NCI-H524 (cell line): Measurements from ENCODE around the gene FYN.

Experiments
- DNase-seq, 2 experiments: peaks; one replicate each; lab custom pipeline; 2025; lab: John Stamatoyannopoulos, UW

FYN gene

DNA sequence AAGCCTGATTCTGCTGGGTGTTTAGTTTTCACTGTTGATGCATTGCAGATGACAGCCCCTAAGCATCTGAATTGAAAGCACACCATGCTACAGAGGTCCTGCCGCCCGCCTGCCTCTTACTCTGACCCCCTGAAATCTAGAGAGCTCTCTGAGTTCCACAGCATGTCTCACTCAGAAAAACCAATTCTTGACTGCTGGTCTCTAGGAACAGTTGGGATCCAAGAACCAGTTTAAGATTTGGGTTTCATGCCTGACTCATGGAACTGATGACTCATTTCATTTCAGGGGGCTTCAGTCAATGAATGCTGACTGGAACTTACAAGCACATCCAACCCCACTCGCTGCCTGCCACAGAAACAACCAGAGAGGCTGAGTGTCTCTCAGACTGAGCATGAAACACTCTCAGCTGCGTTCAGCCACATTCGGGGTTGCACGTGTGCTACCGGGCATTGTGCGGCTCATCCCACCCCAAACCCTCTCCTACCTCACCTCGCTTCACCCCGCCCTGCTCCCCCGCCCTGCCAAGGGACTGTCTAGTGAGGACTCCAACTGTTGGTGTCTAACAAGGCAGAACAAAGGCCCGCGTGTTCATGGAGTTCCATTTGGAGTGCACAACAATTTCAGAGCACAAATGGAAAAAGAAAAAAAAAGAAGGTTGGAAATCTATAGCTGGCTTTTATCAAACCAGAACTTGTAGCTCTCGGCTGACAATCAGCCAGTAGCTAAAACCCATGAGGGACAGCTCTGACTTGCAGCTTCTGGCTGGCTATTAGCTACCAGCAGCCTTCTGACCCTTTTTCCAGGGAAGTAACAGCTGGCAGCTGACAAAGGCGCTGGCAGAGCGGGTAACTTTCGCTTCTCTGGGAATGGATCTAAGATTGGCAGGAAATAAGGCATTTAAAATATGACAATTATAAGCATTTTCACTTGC is 247.5 kb downstream of the FYN start:
- DNase-seq, result peak; percentile 76 to 83

DNA sequence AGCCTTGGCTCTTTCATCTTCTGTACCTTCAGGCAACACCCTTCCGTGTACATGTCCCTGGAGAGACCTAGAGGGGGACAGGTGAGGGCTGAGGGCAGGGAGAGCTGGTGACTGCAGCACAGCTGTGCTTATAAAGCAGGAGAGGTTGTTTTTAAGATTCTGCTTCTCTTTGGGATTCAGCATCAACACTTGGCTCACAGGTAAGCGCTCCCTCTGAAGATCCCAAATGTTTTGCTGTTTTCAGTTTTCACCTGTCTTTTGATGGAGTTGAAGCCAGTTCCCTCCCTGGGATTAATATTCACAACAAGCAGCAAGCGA is 248.2 kb downstream of the FYN start:
- no peak for DNase-seq

DNA sequence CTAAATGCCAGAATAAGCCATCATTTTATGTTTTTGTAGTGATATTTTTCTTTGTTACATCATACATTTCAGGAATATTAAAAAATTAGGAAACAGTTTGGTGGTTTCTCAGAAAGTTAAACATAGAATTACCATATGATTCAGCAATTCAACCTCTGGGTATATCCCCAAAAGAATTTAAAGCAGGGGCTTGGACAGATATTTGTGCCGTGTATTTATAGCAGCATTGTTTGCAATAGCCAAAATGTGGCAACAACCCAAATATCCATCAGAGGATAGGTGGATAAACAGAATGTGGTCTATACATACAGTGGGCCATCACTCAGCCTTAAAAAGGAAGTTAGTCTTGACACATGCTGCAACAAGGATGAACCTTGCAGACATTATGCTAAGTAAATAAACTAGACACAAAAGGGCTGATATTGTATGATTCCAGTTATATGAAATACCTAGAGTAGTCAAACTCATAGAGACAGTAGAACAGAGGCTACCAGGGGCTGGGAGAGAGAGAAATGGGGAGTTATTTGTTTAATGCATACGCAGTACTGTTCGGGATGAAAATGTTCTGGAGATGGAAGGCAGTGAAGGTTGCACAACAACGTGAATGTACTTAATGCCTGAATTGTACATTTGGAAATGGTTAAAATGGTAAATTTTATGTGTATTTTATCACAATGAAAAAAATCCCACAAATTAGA is 248.7 kb downstream of the FYN start:
- DNase-seq, result no peak

DNA sequence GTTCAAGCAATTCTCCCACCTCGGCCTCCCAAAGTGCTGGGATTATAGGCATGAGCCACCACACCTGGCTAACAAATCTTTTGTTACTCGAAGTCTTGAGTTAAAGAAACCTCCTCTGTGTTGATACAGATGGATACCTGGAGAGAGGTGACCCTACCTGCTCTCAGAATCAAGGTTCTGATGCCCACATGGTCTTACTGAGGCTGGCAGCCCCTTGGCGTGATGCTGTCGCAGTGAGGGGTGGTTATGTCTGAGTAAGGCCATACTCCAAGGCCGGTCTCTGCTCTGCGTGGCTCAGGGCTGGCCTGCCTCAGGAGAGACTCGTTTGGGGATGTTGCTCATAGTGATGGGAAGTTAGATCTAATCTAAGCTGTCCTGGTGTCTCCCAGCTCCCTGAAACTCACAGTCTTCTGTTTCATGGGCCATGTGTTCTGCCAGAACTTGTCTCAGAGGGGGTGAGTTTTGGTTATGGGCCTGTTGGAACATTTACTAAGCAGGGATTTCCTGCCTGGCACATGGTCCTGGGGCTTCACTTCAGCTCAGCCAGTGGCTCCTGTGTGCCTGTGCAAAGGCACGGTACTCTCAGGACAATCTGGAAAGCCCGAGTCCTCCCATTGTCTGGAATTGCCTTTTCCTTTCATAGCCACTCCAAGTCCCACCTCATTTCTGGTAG is 250.1 kb downstream of the FYN start:
- no peak for DNase-seq

DNA sequence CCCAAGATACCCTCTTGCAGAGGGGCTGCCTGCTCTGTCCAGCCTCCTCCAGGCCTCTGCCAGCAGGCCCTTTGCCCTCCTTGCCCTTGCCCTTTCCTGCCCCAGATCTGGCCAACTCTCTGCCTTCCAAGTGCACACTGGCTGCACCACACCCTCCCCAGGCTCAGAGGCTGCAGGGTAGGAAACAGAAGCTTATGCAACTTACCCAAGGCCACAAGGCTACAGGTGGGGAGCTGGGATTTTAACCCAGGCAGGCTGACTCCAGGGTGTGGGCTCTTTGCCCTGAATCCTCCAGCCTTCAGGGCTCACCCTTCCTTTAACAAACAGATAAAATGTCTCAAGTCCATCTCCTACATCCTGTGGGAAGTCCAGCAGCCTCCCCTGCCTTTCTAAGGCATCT is 253.1 kb downstream of the FYN start:
- DNase-seq, result no peak

DNA sequence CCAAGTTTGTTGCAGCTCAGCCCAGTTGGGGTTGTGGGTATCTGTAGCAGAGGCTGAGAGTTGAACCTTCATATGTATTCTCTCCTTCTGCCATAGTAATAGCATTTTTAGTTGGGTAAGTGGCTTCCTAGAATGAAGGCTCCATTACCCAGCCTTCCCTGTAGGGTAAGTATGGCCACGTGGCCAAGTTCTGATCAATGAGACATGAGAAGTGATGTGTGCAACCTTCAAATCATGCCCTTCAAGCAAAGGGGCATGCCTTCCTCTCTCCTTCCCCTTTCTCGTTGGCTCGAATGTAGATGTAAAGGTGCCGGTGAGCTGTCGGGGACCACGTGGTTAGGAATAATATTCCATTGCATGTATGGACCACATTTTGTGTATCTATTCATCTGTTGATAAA is 254.8 kb downstream of the FYN start:
- no peak for DNase-seq

DNA sequence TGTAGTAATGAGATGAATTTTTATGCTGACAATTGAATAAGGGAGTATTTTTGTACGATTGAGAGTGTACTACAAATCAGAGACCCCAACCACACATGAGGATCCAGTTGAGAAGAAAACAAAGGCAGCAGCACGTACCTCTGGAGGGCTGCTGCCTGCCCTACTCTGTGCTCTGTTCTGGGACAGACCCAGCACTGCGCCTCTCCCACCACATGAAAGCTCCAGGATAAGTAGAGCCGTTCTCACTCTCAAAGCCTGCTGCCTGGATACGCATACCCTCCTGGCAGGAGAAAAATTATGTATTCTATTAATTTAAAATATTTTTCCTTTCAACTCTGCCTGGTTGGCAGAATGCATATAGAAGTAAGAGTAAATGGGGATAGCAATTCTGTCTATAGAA is 256.1 kb downstream of the FYN start:
- no peak for DNase-seq

DNA sequence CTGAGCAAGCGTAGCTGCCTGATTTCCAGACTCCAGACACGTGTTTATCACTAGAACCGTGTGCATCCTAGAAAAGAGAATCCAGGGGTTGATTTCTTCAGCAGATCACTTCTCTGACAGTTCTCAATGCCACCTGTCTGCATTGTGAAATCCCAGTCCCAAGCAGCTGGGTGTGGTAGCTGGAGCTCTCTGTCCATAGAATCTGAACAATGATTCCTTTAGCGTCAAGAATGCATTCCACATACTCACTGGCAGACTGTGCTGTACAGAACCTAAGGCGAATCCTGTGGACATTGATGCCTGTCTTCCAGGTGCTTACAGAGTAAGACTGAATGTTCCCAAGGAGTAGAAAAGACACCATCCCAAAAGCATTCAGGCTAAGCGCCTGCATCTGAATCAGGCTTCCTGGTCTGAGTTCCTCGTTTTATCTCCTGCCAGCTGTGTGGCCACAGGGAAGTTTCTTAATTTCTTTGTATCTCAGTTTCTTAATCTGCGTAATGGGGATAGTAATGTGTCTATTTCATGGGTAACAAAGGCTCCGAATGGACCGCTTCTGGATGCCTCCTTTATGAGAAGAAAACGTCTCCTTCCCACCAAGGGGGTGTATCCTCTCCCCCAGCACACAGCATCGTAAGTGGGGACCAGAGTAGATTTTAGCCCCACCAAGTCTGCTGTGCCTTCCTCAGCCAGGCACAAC is 257.2 kb downstream of the FYN start:
- no peak for DNase-seq

DNA sequence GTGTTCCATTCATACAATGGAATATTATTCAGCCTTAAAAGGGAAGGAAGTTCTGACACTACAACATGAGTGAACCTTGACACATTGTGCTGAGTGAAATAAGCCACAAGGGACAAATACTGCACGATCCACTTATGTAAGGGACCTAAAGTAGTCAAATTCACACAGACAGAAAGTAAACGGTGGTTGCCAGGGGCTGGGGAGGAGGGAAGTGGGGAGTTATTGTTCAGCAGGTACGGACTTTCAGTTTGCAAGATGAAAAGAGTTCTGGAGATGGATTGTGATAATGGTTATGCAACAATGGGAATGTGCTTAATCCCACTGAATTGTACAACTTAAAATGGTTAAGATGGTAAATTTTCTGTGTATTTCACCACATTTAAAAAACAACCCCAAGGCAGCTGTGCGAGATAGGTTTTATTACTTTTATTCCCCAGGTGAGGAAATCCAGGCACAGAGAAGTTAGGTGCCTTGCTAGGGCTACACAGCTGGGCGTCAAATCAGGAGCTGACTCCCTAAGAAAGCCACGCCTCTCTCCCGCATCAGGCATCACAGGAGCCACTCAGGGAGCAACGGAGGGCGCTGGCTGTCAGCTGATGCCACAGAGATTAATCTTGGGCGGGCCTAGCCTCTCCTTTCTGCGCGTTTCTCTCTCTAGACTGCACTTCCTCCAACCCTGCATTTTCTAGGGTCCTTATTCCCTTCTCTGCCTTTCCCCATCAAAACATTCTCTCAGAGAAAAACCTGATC is 258.2 kb downstream of the FYN start:
- DNase-seq, result peak; percentile 49 to 70

DNA sequence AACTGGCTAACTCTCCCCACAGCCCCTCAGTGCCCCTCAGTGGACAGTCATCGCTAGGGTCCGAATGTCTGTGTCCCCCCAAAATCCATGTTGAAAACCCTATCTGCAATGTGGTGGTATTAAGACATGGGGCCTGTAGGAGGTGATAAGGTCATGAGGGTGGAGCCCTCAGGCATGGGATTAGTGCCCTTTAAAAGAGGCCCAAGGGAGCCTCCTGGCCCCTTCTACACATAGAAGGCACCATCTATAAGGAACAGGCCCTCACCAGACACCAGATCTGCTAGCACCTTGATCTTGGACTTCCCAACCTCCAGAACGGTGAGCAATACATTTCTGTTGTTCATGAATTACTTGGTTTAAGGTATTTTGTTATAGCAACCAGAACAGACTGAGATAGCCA is 260.9 kb downstream of the FYN start:
- DNase-seq, result no peak

DNA sequence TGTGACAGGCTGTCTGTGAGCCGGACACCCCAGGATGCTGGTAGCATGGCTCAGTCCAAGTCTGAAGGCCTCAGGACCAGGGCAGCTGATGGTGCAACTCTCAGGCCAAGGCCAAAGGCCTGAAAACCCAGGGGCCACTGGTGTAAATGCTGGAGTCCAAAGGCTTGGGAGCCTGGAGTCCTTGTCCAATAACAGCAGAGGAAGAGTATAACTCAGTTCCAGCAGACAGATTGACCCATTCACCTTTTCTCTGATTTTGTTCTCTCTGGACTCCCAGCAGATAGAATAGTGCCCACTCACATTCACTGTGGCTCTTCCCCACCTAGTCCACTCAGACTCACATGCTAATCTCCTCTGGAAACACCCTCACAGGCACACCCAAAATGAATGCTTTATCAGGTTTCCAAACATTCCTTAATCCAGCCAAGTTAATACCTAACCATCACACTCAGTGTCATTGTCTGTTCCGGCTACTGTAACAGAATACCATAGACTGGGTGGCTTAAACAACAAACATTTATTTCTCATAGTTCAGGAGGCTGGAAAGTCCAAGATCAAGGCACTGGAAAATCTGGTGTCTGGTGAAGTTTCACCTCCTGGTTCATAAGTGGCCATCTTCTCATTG is 262.6 kb downstream of the FYN start:
- DNase-seq, result no peak
